Smooth muscle cell (in vitro differentiated cells): ENCODE results near the gene PRKACA. TPM values are rescaled to one million over a fixed set of nuclear protein-coding genes. Genes with fewer than 3 reads are reported as not detected.

Experiments used
- DNase-seq: peaks from one replicate; lab custom pipeline; 2025; ENCODE audit not compliant: unreplicated experiment; lab: John Stamatoyannopoulos, UW
- H2AFZ ChIP-seq: fragments of 200-600 bp; sonication (generic); 2 replicates; pipeline ENCODE4 v1.6.0; 2016; ENCODE audit warnings: antibody characterized with exemption, low read depth, mild to moderate bottlenecking
- H3F3A ChIP-seq: fragments of 200-600 bp; sonication (generic); 2 replicates; pipeline ENCODE4 v1.6.0; 2017; ENCODE audit warnings: antibody characterized with exemption, low read depth
- H3K27ac ChIP-seq: fragments of 200-600 bp; sonication (generic); 2 replicates; pipeline ENCODE4 v1.5.1; 2016; ENCODE audit warnings: low read depth, mild to moderate bottlenecking
- H3K27me3 ChIP-seq: fragments of 200-600 bp; sonication (generic); 2 replicates; pipeline ENCODE4 v1.6.1; 2016; ENCODE audit warnings: low read depth, mild to moderate bottlenecking
- H3K36me3 ChIP-seq: fragments of 200-600 bp; sonication (generic); 2 replicates; pipeline ENCODE4 v1.5.1; 2016; ENCODE audit warnings: low read depth
- H3K4me1 ChIP-seq: fragments of 200-600 bp; sonication (generic); 2 replicates; pipeline ENCODE4 v1.5.1; 2016; ENCODE audit warnings: low read depth
- H3K4me2 ChIP-seq: fragments of 200-600 bp; sonication (generic); 2 replicates; pipeline ENCODE4 v1.6.0; 2016; ENCODE audit warnings: mild to moderate bottlenecking
- H3K4me3 ChIP-seq: fragments of 200-600 bp; sonication (generic); 2 replicates; pipeline ENCODE4 v1.5.1; 2016; ENCODE audit warnings: mild to moderate bottlenecking
- H3K79me2 ChIP-seq: fragments of 200-600 bp; sonication (generic); 2 replicates; pipeline ENCODE4 v1.6.0; 2016; ENCODE audit warnings: low read depth, mild to moderate bottlenecking
- H3K9ac ChIP-seq: fragments of 200-600 bp; sonication (generic); 2 replicates; pipeline ENCODE4 v1.6.0; 2016; ENCODE audit warnings: low read depth
- H3K9me3 ChIP-seq: fragments of 200-600 bp; sonication (generic); replicated peaks from 2 replicates; pipeline ENCODE4 v1.5.1; 2016; ENCODE audit warnings: low read depth
- H4K20me1 ChIP-seq: fragments of 200-600 bp; sonication (generic); 2 replicates; pipeline ENCODE4 v1.6.0; 2016; ENCODE audit warnings: low read depth
- WGBS: methylation state at CpG from one replicate; pipeline ENCODE4 v1.1.7; 2016; ENCODE audit warnings: low lambda C conversion rate; 5-methylcytosine and 5-hydroxymethylcytosine counted together
- polyA plus RNA-seq: library from polyadenylated mRNA; unstranded; fragments of >200 nt; fragmentation: Nextera tagmentation; extraction: Ambion mirVana; gene quantifications from 2 replicates; pipeline ENCODE4 v1.2.1, GENCODE V29; 2016
- total RNA-seq: library from RNA; depleted of rRNA; stranded (reverse); fragments of >200 nt; gene quantifications from 2 replicates; pipeline ENCODE4 v1.2.3, GENCODE V29; 2014
- TF ChIP-seq, protein P1 (sequence below): fragments of 200-600 bp; sonication (generic); IDR thresholded peaks from 2 replicates; pipeline ENCODE4 v1.5.1; 2017; ENCODE audit warnings: borderline replicate concordance, mild to moderate bottlenecking, antibody characterized with exemption; ENCODE audit not compliant: insufficient read depth, poor library complexity, severe bottlenecking

PRKACA gene
- total and polyA plus RNA-seq, 2 experiments from 2014 or later, result 11.1 to 30.3 TPM

DNA sequence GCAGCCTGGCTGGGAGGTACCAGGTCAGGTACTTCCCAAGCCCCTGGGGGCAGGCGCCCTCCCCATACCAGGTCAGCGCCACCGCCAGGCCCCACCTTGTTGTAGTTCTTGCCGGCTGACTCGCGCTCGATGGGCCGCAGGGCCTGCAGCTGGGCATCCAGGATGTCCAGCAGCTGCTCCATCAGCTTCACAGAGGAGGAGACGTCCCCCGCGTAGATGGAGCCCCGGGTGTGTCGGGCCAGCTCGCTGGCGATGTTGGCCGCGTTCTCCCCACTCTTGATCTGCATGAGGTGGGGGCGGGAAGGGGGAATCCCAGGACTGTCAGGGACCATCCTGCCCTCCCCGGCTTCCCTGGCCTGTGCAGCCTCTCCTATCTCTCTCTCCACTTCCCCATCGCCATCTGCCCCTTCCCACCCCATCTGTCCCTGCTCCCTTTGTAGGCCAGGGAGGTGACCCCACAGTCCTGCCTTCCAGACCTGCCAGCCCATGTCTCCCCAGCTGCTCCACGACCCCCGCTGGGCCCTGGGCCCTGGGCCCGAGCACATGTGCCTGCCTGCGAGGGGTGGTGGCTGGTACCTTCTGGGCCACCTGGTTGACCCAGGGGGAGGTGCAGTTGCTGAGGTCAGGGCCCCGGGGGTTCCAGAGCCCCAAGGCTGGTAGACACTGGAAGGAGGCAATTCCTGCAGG lies 42.6 kb upstream of the PRKACA start:
- Histone ChIP-seq H3K27me3 (no peaks in the 10 kb centered on the region), H3K4me3 (no peak overlapping the region), H3F3A (no peaks in the 10 kb centered on the region), H3K9ac (no peak overlapping the region), H3K79me2 (no peaks in the 10 kb centered on the region), H3K4me2 (no peak overlapping the region), H3K4me1 (peaks cover 4% of the 10 kb centered on the region), H3K27ac (no peak overlapping the region), H3K36me3 (no peaks in the 10 kb centered on the region), H4K20me1 (no peaks in the 10 kb centered on the region), H3K9me3 (no peaks in the 10 kb centered on the region), H2AFZ (no peak overlapping the region)
- no peak for DNase-seq
- TF ChIP-seq, protein P1, sequence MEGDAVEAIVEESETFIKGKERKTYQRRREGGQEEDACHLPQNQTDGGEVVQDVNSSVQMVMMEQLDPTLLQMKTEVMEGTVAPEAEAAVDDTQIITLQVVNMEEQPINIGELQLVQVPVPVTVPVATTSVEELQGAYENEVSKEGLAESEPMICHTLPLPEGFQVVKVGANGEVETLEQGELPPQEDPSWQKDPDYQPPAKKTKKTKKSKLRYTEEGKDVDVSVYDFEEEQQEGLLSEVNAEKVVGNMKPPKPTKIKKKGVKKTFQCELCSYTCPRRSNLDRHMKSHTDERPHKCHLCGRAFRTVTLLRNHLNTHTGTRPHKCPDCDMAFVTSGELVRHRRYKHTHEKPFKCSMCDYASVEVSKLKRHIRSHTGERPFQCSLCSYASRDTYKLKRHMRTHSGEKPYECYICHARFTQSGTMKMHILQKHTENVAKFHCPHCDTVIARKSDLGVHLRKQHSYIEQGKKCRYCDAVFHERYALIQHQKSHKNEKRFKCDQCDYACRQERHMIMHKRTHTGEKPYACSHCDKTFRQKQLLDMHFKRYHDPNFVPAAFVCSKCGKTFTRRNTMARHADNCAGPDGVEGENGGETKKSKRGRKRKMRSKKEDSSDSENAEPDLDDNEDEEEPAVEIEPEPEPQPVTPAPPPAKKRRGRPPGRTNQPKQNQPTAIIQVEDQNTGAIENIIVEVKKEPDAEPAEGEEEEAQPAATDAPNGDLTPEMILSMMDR, result no peak
- WGBS, result 96% methylated on average over 24 of the region's 25 CpGs

DNA sequence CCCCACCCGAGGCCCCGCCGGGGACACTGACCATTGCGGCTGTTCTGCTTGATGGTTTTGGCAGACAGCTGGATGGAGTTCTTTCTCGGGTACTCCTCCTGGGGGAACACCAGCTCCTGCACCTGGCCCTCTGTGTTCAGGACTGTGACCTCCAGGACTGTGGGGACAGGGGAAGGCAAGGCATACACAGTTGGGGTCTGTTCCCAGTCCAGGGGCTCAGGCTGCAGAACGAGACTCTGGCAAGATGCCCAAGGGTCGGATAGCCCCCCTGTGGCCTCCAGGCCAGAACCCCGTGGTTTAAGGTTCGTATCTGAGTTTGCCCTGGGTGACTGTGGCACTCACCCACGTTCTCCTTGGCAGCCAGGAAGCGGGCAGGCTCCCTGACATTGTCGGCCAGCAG lies 41.5 kb upstream of the PRKACA start:
- H3K4me2 ChIP-seq, result no peak overlapping the region
- TF ChIP-seq, protein P1, result no peak
- H3K4me1 ChIP-seq, result no peaks in the 10 kb centered on the region
- no peak overlapping the region for H2AFZ ChIP-seq
- no peaks in the 10 kb centered on the region for H3K9me3 ChIP-seq
- no peak overlapping the region for H3K9ac ChIP-seq
- H3F3A ChIP-seq, result no peaks in the 10 kb centered on the region
- no peak overlapping the region for H3K4me3 ChIP-seq
- H3K27ac ChIP-seq, result no peak overlapping the region
- no peak for DNase-seq
- H3K36me3 ChIP-seq, result no peaks in the 10 kb centered on the region
- WGBS, result 94% methylated on average over 12 of the region's 12 CpGs
- no peaks in the 10 kb centered on the region for H3K27me3 ChIP-seq
- no peaks in the 10 kb centered on the region for H3K79me2 ChIP-seq
- peaks cover 2% of the 10 kb centered on the region for H4K20me1 ChIP-seq

DNA sequence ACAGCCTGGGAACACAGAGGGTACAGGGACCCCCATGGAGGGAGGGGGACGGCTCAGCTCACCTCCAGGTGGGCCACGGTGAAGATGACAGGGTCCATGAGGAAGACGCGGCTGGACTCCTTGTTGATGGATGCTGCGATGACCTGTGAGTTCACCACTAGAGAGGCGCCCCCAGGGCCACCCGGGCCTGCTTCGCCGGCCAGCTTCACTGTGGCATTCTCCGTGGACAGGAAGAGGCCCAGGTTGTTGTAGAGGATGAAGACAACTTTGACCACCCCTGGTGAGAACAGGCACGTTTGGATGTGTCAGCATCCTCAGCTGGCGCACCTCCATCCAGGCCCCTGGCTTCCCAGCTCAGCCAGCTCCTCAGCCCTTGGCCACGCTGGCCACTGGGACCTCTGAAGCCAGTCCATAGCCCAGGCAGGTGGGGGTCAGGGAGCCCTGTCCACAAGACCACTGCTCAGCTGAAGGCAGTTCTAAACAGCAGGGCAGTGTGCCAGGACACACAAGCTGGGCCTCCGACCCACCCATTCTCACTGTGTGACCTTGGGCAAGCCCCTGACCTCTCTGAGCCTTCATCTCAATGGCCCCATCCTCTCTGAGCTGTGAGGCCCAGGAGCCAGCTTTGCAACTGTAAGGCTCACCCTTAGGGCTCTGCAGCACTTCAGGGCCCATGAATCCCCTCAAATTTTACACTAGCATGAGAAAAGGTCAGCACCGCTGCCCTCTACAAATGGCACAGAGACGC lies 40.9 kb upstream of the PRKACA start:
- Histone ChIP-seq H3K9me3 (no peaks in the 10 kb centered on the region), H3K27me3 (no peaks in the 10 kb centered on the region), H3K4me2 (no peak overlapping the region), H3K79me2 (no peaks in the 10 kb centered on the region), H3F3A (no peaks in the 10 kb centered on the region), H2AFZ (no peak overlapping the region), H3K9ac (no peak overlapping the region), H3K27ac (no peak overlapping the region), H3K36me3 (no peaks in the 10 kb centered on the region), H3K4me1 (no peaks in the 10 kb centered on the region), H3K4me3 (no peak overlapping the region), H4K20me1 (peaks cover 4% of the 10 kb centered on the region)
- TF ChIP-seq, protein P1, result no peak
- DNase-seq, result no peak
- WGBS, result over 99% methylated on average over 16 of the region's 16 CpGs
